HCT116 (cell line): ENCODE data around the gene SDF4. TPM values are rescaled to one million over a fixed set of nuclear protein-coding genes. Genes with fewer than 3 reads are reported as not detected.

Experiments
- ATAC-seq: fragments of 200-7000 bp; cut with Tn5 transposase; 2 replicates; pipeline ENCODE4 v1.9.1; 2020; ENCODE audit warnings: mild to moderate bottlenecking, moderate library complexity
- BruUV-seq: library from RNA; stranded (reverse); fragments of 400-500 nt; replicated peaks from 2 replicates; lab custom pipeline; 2021; lab: Mats Ljungman, UMichigan
- CTCF ChIA-PET: fragments of 300-600 bp; sonication (Branson Sonifier 250); formaldehyde crosslinking; loops from one replicate; lab custom pipeline; 2021; ENCODE audit warnings: antibody characterized with exemption; lab: Charles Lee
- POLR2A ChIA-PET: fragments of 300-600, 350-600 bp; sonication (Branson Sonifier 250); formaldehyde crosslinking; loops from one replicate; lab custom pipeline; 2021; ENCODE audit warnings: antibody characterized with exemption; lab: Charles Lee
- RAD21 ChIA-PET, 2 experiments: fragments of 300-600 bp; sonication (Branson Sonifier 250); formaldehyde crosslinking; loops; one replicate each; lab custom pipeline; 2023; ENCODE audit warnings: low total read pairs in 2 of 2; ENCODE audit not compliant: uncharacterized antibody in 2 of 2, unreplicated experiment in 2 of 2, low non-redundant PET in 1 of 2; lab: Charles Lee
- DNase-seq: peaks from one replicate; pipeline ENCODE4 v3.0.0-alpha.2; 2010; ENCODE audit warnings: low read depth, low spot score
- H2AFZ ChIP-seq: fragments of 200-600 bp; shearing (Covaris generic), sonication (generic); 2 replicates; pipeline ENCODE4 v1.6.1; 2017; ENCODE audit warnings: low read depth, mixed run types, mixed read lengths, antibody characterized with exemption, low read length; ENCODE audit not compliant: poor library complexity, severe bottlenecking
- H3K27ac ChIP-seq: 2 replicates; pipeline ENCODE4 v1.5.1; 2012; ENCODE audit warnings: low read depth, low read length
- H3K27me3 ChIP-seq: fragments of 200-600 bp; sonication (generic); 2 replicates; pipeline ENCODE4 v1.6.1; 2016; ENCODE audit warnings: mixed run types, low read length, mixed read lengths; ENCODE audit not compliant: insufficient read depth
- H3K36me3 ChIP-seq, 2 experiments: fragments of 200-500 bp in 1 of 2; fragments of 200-600 bp in 1 of 2; sonication (Bioruptor generic) in 1 of 2; sonication (generic) in 1 of 2; 2 replicates each; pipeline versions ENCODE4 v1.5.1 to v1.6.1; 2014 to 2016; ENCODE audit warnings: low read length in 2 of 2, inconsistent platforms in 1 of 2, mixed read lengths in 1 of 2, mixed run types in 1 of 2; ENCODE audit not compliant: insufficient read depth in 2 of 2, control insufficient read depth in 1 of 2
- H3K4me1 ChIP-seq, 2 experiments: fragments of 200-600 bp in 1 of 2; sonication (generic) in 1 of 2; 2 replicates each; pipeline versions ENCODE4 v1.5.1 to v1.6.1; 2012 to 2017; ENCODE audit warnings: low read length in 2 of 2, inconsistent platforms in 1 of 2, mild to moderate bottlenecking in 1 of 2, mixed read lengths in 1 of 2, mixed run types in 1 of 2, moderate library complexity in 1 of 2; ENCODE audit not compliant: insufficient read depth in 2 of 2, control insufficient read depth in 1 of 2
- H3K4me2 ChIP-seq: fragments of 200-600 bp; sonication (generic); 2 replicates; pipeline ENCODE4 v1.6.1; 2017; ENCODE audit warnings: mixed run types, low read length, mixed read lengths
- H3K4me3 ChIP-seq, 2 experiments: fragments of 200-600 bp in 1 of 2; sonication (generic) in 1 of 2; replicated peaks in 1 of 2; 2 replicates each; pipeline ENCODE4 v1.5.1; 2011 to 2016; ENCODE audit warnings: low read length in 2 of 2, control low read depth in 1 of 2, low read depth in 1 of 2, mild to moderate bottlenecking in 1 of 2, mixed read lengths in 1 of 2, mixed run types in 1 of 2
- H3K79me2 ChIP-seq: fragments of 200-600 bp; sonication (generic); 2 replicates; pipeline ENCODE4 v1.6.1; 2017; ENCODE audit warnings: mild to moderate bottlenecking, mixed run types, low read length, moderate library complexity, mixed read lengths; ENCODE audit not compliant: insufficient read depth
- H3K9ac ChIP-seq: fragments of 200-600 bp; sonication (generic); 2 replicates; pipeline ENCODE4 v1.6.1; 2016; ENCODE audit warnings: low read length, mixed read lengths
- H3K9me2 ChIP-seq: fragments of 200-600 bp; sonication (generic), shearing (Covaris generic); 2 replicates; pipeline ENCODE4 v1.6.1; 2017; ENCODE audit warnings: mixed run types, mild to moderate bottlenecking, moderate library complexity; ENCODE audit not compliant: insufficient read depth
- H3K9me3 ChIP-seq, 2 experiments: fragments of 200-500 bp in 1 of 2; fragments of 200-600 bp in 1 of 2; sonication (Bioruptor generic) in 1 of 2; sonication (generic) in 1 of 2; 2 replicates each; pipeline ENCODE4 v1.6.1; 2014 to 2017; ENCODE audit warnings: low read length in 2 of 2, mixed read lengths in 2 of 2, inconsistent platforms in 1 of 2, low read depth in 1 of 2, mild to moderate bottlenecking in 1 of 2, mixed run types in 1 of 2, moderate library complexity in 1 of 2; ENCODE audit not compliant: control insufficient read depth in 1 of 2, insufficient read depth in 1 of 2
- H4K20me1 ChIP-seq: fragments of 200-600 bp; sonication (generic), shearing (Covaris generic); 2 replicates; pipeline ENCODE4 v1.6.1; 2017; ENCODE audit warnings: mixed run types, mild to moderate bottlenecking, moderate library complexity; ENCODE audit not compliant: insufficient read depth
- CBX3 ChIP-seq: IDR thresholded peaks from 2 replicates; pipeline ENCODE4 v1.6.1; 2012; ENCODE audit warnings: low read depth
- EGR1 ChIP-seq: IDR thresholded peaks from 2 replicates; pipeline ENCODE4 v1.6.1; 2012; ENCODE audit warnings: low read depth
- EZH2 ChIP-seq: fragments of 200-600 bp; sonication (generic); IDR thresholded peaks from 2 replicates; pipeline ENCODE4 v1.6.1; 2017; ENCODE audit warnings: antibody characterized with exemption, mixed run types
- MAX ChIP-seq: IDR thresholded peaks from 2 replicates; pipeline ENCODE4 v1.6.1; 2012
- POLR2A ChIP-seq: IDR thresholded peaks from 2 replicates; pipeline ENCODE4 v1.7.0; 2011; ENCODE audit warnings: borderline replicate concordance; ENCODE audit not compliant: insufficient read depth, insufficient read length; ENCODE audit errors: extremely low read depth
- RAD21 ChIP-seq: IDR thresholded peaks from 2 replicates; pipeline ENCODE4 v1.6.1; 2012; ENCODE audit warnings: low read depth, mild to moderate bottlenecking
- REST ChIP-seq: IDR thresholded peaks from 2 replicates; pipeline ENCODE4 v1.6.1; 2012; ENCODE audit warnings: low read depth
- SP1 ChIP-seq: IDR thresholded peaks from 2 replicates; pipeline ENCODE4 v1.6.1; 2012; ENCODE audit warnings: low read depth
- SRF ChIP-seq: IDR thresholded peaks from 2 replicates; pipeline ENCODE4 v1.6.1; 2012; ENCODE audit warnings: low read depth
- ZBTB33 ChIP-seq: IDR thresholded peaks from 2 replicates; pipeline ENCODE4 v1.6.1; 2011; ENCODE audit warnings: mild to moderate bottlenecking, low read length, moderate library complexity; ENCODE audit not compliant: insufficient replicate concordance; ENCODE audit errors: extremely low read depth
- ZFX ChIP-seq: fragments of 450-650 bp; IDR thresholded peaks from 2 replicates; pipeline ENCODE4 v1.6.1; 2017
- intact Hi-C: fragments of 100-400 bp; cut with micrococcal nuclease; formaldehyde crosslinking; loops from 2 replicates; pipeline ENCODE4 v1.10.0; 2022
- total RNA-seq: library from RNA; stranded (reverse); gene quantifications from one replicate; pipeline ENCODE4 v1.2.1, GENCODE V29; 2021; ENCODE audit not compliant: unreplicated experiment

Gene SDF4
- total RNA-seq, 1 experiment from 2014 or later, result 133 TPM

GRCh38 chr1:1223891-1224290 lies 7.9 kb downstream of the SDF4 start:
- ChIA-PET POLR2A (no interaction called here), RAD21 (no interaction called here), CTCF (no interaction called here)
- intact Hi-C loops, result no loop called here
- no TSS peak for BruUV-seq
- TF ChIP-seq EGR1 (no peak), SP1 (no peak), REST (no peak), MAX (no peak), RAD21 (no peak), ZFX (no peak), EZH2 (no peak), ZBTB33 (no peak), SRF (no peak), POLR2A (no peak), CBX3 (no peak)
- Histone ChIP-seq H3K36me3 (peaks cover 26 to 28% of the 10 kb centered on the region in 2 experiments), H3K4me1 (no peaks in the 10 kb centered on the region), H3K4me2 (no peak overlapping the region), H3K27me3 (no peaks in the 10 kb centered on the region), H2AFZ (no peak overlapping the region), H3K27ac (no peak overlapping the region; the same call in 1 of the 2 replicates), H3K4me3 (no peak overlapping the region), H3K9me2 (no peaks in the 10 kb centered on the region), H3K79me2 (peaks cover 56% of the 10 kb centered on the region), H3K9ac (no peak overlapping the region), H4K20me1 (no peaks in the 10 kb centered on the region), H3K9me3 (no peaks in the 10 kb centered on the region)
- DNase-seq (no peak), ATAC-seq (no peak)
